Stomach (tissue), 4 donors: Measurements from ENCODE around the gene TBC1D2.

Experiments used
- EP300 ChIP-seq: sonication (generic); formaldehyde crosslinking; IDR thresholded peaks from one replicate; pipeline ENCODE4 v1.6.1; 2017; ENCODE audit warnings: antibody characterized with exemption
- POLR2A ChIP-seq, 4 donors: fragments of 450-650 bp; IDR thresholded peaks; one replicate each; pipeline ENCODE4 v1.6.1; 2016; ENCODE audit warnings: antibody characterized with exemption in 4 of 4, control low read depth in 2 of 4, mild to moderate bottlenecking in 1 of 4, moderate library complexity in 1 of 4

- TF ChIP-seq EP300 (no peak), POLR2A (IDR thresholded peaks at IDR 0.05) (no peak)
These were observed 43.0 kb upstream of the TBC1D2 start for GRCh38 chr9:98298476-98298875.
